ENCODE results near the gene RAB5IF. TPM values are rescaled to one million over a fixed set of nuclear protein-coding genes. Genes with fewer than 3 reads are reported as not detected.

RAB5IF gene
- total RNA-seq, 2 experiments from 2014 or later = 62.6 to 74.8 TPM

DNA sequence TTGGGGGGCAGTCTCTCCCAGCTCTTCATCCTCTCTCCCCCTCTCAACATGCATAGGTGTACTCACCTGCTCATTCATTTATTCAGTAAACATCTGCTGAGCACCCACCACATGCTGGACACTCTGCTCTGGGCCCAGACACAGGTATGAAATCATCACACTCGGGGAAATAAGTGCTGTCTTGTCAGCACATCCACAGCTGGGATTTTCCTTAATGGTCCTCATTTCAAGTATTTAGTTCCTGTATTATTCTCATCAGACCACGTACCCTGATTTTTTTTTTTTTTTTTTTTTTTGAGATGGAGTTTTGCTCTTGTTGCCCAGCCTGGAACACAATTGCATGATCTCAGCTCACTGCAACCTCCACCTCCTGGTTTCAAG lies 19.4 kb downstream of the RAB5IF start:
- CTCF ChIA-PET = interaction anchor here (0.7 to 3.0 kb wide), 2 partner anchors 12 to 20 kb away, joined by 3 to 8 read pairs; partner anchors contain the start of gene RAB5IF

DNA sequence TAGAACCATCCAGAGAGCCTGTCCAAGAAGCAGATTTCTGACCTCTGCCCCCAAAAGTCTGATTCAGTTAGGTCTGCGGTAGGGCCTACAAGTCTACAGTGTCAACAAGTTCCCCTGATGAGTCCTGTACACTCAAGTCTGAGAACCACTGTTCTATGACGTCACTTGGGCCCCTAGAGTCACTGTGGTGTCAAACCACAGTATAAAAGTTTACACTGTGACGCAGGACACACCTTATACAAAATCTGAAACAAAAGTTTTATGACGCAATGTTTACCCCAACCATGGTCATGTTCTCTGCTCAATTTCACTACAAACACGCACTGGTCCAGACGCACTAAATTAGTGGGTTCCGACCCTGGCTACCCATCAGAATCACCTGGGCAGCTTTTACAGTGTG lies 22.5 kb downstream of the RAB5IF start:
- CTCF ChIA-PET = interaction anchor here (1.2 kb wide), 1 partner anchor 117 kb away, joined by 3 read pairs; no protein-coding TSS in a partner anchor
- no peak for ATAC-seq (ENCODE audit: poor library complexity)

More for the DNA sequence above, 19.4 kb downstream of the RAB5IF start:
- H3K36me3 ChIP-seq (ENCODE audit: insufficient read depth, low read length) = peaks cover 59% of the 10 kb centered on the region
- ATAC-seq (ENCODE audit: poor library complexity) (no peak), DNase-seq (no peak)
- Mint-ChIP-seq H3K4me3 (no peak overlapping the region), H3K9me3 (no peaks in the 10 kb centered on the region), H3K27me3 (no peaks in the 10 kb centered on the region), H3K4me1 (ENCODE audit: low read depth) (peaks cover 63% of the 10 kb centered on the region), H3K27ac (peak overlapping the region; percentile 70), H3K36me3 (ENCODE audit: low read depth) (peaks cover 77% of the 10 kb centered on the region)
- no peak overlapping the region for H3K4me3 ChIP-seq (ENCODE audit: low read length)
- H3K9me3 ChIP-seq (ENCODE audit: control insufficient read depth in 1 of 2, insufficient read depth in 1 of 2, low read length in 2 of 2) = no peaks in the 10 kb centered on the region
- H3K27ac ChIP-seq (ENCODE audit: low read depth in 1 of 2, low read length in 2 of 2) = no peak overlapping the region
- peaks cover 38% of the 10 kb centered on the region for H3K4me1 ChIP-seq (ENCODE audit: insufficient read depth, low read length)
- POLR2A ChIA-PET = interaction anchor here (1.1 kb wide), 1 partner anchor 18 kb away, joined by 4 read pairs; no protein-coding TSS in a partner anchor
- TF ChIP-seq, protein P1, sequence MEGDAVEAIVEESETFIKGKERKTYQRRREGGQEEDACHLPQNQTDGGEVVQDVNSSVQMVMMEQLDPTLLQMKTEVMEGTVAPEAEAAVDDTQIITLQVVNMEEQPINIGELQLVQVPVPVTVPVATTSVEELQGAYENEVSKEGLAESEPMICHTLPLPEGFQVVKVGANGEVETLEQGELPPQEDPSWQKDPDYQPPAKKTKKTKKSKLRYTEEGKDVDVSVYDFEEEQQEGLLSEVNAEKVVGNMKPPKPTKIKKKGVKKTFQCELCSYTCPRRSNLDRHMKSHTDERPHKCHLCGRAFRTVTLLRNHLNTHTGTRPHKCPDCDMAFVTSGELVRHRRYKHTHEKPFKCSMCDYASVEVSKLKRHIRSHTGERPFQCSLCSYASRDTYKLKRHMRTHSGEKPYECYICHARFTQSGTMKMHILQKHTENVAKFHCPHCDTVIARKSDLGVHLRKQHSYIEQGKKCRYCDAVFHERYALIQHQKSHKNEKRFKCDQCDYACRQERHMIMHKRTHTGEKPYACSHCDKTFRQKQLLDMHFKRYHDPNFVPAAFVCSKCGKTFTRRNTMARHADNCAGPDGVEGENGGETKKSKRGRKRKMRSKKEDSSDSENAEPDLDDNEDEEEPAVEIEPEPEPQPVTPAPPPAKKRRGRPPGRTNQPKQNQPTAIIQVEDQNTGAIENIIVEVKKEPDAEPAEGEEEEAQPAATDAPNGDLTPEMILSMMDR (IDR thresholded peaks at IDR 0.05) = no peak
- intact Hi-C loops (cut with DNase I, micrococcal nuclease) = no loop called here
- H3K27me3 ChIP-seq (ENCODE audit: control insufficient read depth in 1 of 2, insufficient read depth in 2 of 2, low read length in 2 of 2) = no peaks in the 10 kb centered on the region

DNA sequence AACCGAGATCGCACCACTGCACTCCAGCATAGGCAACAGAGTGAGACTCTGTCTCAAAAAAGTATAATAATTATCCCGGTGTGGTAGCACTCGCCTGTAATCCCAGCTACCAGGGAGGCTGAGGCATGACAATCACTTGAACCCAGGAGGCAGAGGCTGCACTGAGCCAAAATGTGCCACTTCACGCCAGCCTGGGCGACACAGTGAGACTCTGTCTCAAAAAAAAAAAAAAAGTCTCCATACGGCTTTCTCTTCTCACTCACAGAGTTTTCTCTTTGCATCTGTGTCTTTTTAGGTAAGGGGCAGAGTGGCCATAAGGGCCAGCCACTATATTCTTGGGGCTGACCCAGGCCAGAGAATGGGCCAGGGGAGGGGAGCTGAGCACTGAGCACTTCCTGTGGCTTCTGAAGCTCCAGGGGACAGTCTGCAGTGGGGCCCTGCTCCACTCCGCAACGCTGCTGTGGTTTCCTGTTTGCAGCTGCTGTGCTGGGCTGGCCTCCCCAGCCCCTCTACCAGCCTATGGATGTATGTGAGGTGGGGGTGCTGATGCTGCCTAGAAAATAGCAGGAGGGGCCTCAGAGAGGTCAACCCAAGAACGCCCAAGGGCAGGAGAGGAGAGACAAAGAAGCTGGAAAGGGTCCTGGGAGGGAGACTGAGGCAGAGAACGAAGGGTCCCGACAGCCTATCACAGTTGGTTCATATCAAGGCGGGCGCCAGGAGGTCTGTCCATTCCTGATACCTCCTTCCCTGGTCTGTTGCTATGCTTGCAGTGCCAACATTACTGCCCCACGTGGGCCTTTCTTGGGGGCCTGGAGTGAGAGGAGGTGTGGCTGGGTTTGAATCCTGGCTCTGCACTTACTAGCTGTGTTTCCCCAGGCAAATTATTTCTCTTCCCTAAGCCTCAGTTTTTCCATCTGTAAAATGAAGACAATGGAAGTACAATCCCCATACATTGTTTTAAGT lies 24.4 kb downstream of the RAB5IF start:
- peaks cover 88% of the 10 kb centered on the region for H3K36me3 Mint-ChIP-seq (ENCODE audit: low read depth)
- peak; percentile 85 for ATAC-seq (ENCODE audit: poor library complexity)

More for the DNA sequence above, 22.5 kb downstream of the RAB5IF start:
- Mint-ChIP-seq H3K4me1 (ENCODE audit: low read depth) (peaks cover 73% of the 10 kb centered on the region), H3K9me3 (no peaks in the 10 kb centered on the region), H3K4me3 (no peak overlapping the region), H3K27ac (peak overlapping the region; percentile 62), H3K27me3 (no peaks in the 10 kb centered on the region), H3K36me3 (ENCODE audit: low read depth) (peaks cover 88% of the 10 kb centered on the region)
- H3K27ac ChIP-seq (ENCODE audit: low read depth in 1 of 2, low read length in 2 of 2) = no peak overlapping the region
- POLR2A ChIA-PET = no interaction called here
- TF ChIP-seq, protein P1 (IDR thresholded peaks at IDR 0.05) = no peak
- no peaks in the 10 kb centered on the region for H3K27me3 ChIP-seq (ENCODE audit: control insufficient read depth in 1 of 2, insufficient read depth in 2 of 2, low read length in 2 of 2)
- no peak overlapping the region for H3K4me3 ChIP-seq (ENCODE audit: low read length)
- H3K36me3 ChIP-seq (ENCODE audit: insufficient read depth, low read length) = peaks cover 73% of the 10 kb centered on the region
- intact Hi-C loops (cut with DNase I, micrococcal nuclease) = no loop called here
- H3K9me3 ChIP-seq (ENCODE audit: control insufficient read depth in 1 of 2, insufficient read depth in 1 of 2, low read length in 2 of 2) = no peaks in the 10 kb centered on the region
- DNase-seq = peak in 3 of 14 experiments; percentile 34 to 63 (median 49)
- H3K4me1 ChIP-seq (ENCODE audit: insufficient read depth, low read length) = peaks cover 55% of the 10 kb centered on the region

More for the DNA sequence above, 24.4 kb downstream of the RAB5IF start:
- Mint-ChIP-seq H3K27me3 (no peaks in the 10 kb centered on the region), H3K4me1 (ENCODE audit: low read depth) (peaks cover 59% of the 10 kb centered on the region), H3K4me3 (peak overlapping the region; percentile 82), H3K27ac (peak overlapping the region; percentile 88), H3K9me3 (no peaks in the 10 kb centered on the region)
- POLR2A ChIA-PET = interaction anchor here (1.0 to 1.8 kb wide), 7 partner anchors 14 to 103 kb away, joined by 3 to 16 read pairs (median 5); partner anchors contain the start of genes RAB5IF and SLA2
- no peaks in the 10 kb centered on the region for H3K27me3 ChIP-seq (ENCODE audit: control insufficient read depth in 1 of 2, insufficient read depth in 2 of 2, low read length in 2 of 2)
- H3K27ac ChIP-seq (ENCODE audit: low read depth in 1 of 2, low read length in 2 of 2) = peak overlapping the region; percentile 57 to 65
- intact Hi-C loops (cut with DNase I, micrococcal nuclease) = loop anchor here in 1 of 2 experiments (2.0 kb wide), 1 partner anchor 15 kb away; no protein-coding TSS in a partner anchor
- CTCF ChIA-PET = interaction anchor here (0.7 kb wide), 1 partner anchor 161 kb away, joined by 3 read pairs; no protein-coding TSS in a partner anchor
- peak in 13 of 14 experiments; percentile 16 to 71 (median 46) for DNase-seq
- H3K9me3 ChIP-seq (ENCODE audit: control insufficient read depth in 1 of 2, insufficient read depth in 1 of 2, low read length in 2 of 2) = no peaks in the 10 kb centered on the region
- H3K4me3 ChIP-seq (ENCODE audit: low read length) = peak overlapping the region; percentile 20
- peaks cover 44% of the 10 kb centered on the region for H3K4me1 ChIP-seq (ENCODE audit: insufficient read depth, low read length)
- H3K36me3 ChIP-seq (ENCODE audit: insufficient read depth, low read length) = peaks cover 77% of the 10 kb centered on the region
- TF ChIP-seq, protein P1 (IDR thresholded peaks at IDR 0.05) = no peak
